Ascending aorta (tissue), 2 donors: ENCODE results near the gene MPRIP. TPM values are rescaled to one million over a fixed set of nuclear protein-coding genes. Genes with fewer than 3 reads are reported as not detected.

Source experiments
- DNase-seq, 2 donors: peaks; one replicate each; pipeline ENCODE4 v3.0.0-alpha.2; 2019; ENCODE audit warnings: low spot score in 2 of 2
- H3K27ac ChIP-seq, 2 donors: fragments of 200-600 bp; sonication (generic); one replicate each; pipeline ENCODE4 v1.5.1; 2016 to 2017; ENCODE audit warnings: mild to moderate bottlenecking in 1 of 2
- H3K27me3 ChIP-seq: fragments of 200-600 bp; sonication (generic); one replicate; pipeline ENCODE4 v1.5.1; 2017
- H3K36me3 ChIP-seq, 2 donors: fragments of 200-600 bp; sonication (generic); one replicate each; pipeline ENCODE4 v1.5.1; 2016
- H3K4me1 ChIP-seq, 2 donors: fragments of 200-600 bp; sonication (generic); one replicate each; pipeline ENCODE4 v1.5.1; 2016 to 2017; ENCODE audit warnings: mild to moderate bottlenecking in 1 of 2
- H3K4me3 ChIP-seq, 2 donors: fragments of 200-600 bp; sonication (generic); one replicate each; pipeline ENCODE4 v1.5.1; 2016 to 2017; ENCODE audit warnings: mild to moderate bottlenecking in 1 of 2
- H3K9me3 ChIP-seq, 2 donors: fragments of 200-600 bp; sonication (generic); one replicate each; pipeline ENCODE4 v1.5.1; 2016
- CTCF ChIP-seq, 3 experiments: fragments of 200-600 bp in 2 of 3; fragments of 450-650 bp in 1 of 3; sonication (generic) in 2 of 3; IDR thresholded peaks; one replicate each; pipeline ENCODE4 v1.5.1; 2016 to 2019; ENCODE audit warnings: antibody characterized with exemption in 3 of 3, mild to moderate bottlenecking in 1 of 3, moderate library complexity in 1 of 3
- intact Hi-C: fragments of 100-400 bp; cut with DNase I; formaldehyde crosslinking; loops from one replicate; pipeline ENCODE4 v1.15.1; 2023
- total RNA-seq: library from RNA; depleted of rRNA; stranded (reverse); fragments of >200 nt; gene quantifications from one replicate; pipeline ENCODE4 v1.1.0, GENCODE V29; 2016

MPRIP gene
- total RNA-seq, 1 donor from 2014 or later = 246 TPM

DNA sequence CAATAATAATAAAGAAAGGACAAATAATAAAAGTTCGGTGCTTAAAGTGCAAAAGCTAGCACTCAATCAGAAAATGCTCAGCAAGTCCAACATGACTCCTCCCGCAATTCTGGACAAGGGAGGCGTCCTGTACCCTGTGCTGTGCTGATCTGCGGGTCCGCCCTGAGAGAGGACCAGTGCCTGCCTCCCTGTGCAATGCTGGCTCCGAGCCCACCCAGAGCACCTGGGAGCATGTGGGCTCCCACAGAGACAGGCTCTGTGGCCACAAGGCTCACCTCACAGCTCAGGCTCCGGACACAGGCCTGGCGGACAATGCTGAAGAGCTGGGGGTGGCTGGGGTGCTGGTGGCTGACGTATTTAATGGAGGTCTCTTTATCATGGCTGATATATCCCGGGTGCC, 183.6 kb downstream of the MPRIP start:
- H3K36me3 ChIP-seq = peaks cover 96 to 100% of the 10 kb centered on the region in 2 donors
- H3K27me3 ChIP-seq = no peaks in the 10 kb centered on the region
- no peak for DNase-seq
- no peaks in the 10 kb centered on the region for H3K9me3 ChIP-seq
- H3K4me1 ChIP-seq = no peaks in the 10 kb centered on the region
- no peak for TF ChIP-seq CTCF (IDR thresholded peaks at IDR 0.05)
- intact Hi-C loops = no loop called here
- H3K27ac ChIP-seq = no peak overlapping the region
- H3K4me3 ChIP-seq = no peak overlapping the region

GRCh38 chr17:17226451-17227265, 184.4 kb downstream of the MPRIP start:
- no peak for DNase-seq
- H3K27ac ChIP-seq = no peak overlapping the region
- H3K4me3 ChIP-seq = no peak overlapping the region
- intact Hi-C loops = no loop called here
- TF ChIP-seq CTCF (IDR thresholded peaks at IDR 0.05) = no peak
- no peaks in the 10 kb centered on the region for H3K9me3 ChIP-seq
- no peaks in the 10 kb centered on the region for H3K4me1 ChIP-seq
- no peaks in the 10 kb centered on the region for H3K27me3 ChIP-seq
- peaks cover 95 to 100% of the 10 kb centered on the region in 2 donors for H3K36me3 ChIP-seq

DNA sequence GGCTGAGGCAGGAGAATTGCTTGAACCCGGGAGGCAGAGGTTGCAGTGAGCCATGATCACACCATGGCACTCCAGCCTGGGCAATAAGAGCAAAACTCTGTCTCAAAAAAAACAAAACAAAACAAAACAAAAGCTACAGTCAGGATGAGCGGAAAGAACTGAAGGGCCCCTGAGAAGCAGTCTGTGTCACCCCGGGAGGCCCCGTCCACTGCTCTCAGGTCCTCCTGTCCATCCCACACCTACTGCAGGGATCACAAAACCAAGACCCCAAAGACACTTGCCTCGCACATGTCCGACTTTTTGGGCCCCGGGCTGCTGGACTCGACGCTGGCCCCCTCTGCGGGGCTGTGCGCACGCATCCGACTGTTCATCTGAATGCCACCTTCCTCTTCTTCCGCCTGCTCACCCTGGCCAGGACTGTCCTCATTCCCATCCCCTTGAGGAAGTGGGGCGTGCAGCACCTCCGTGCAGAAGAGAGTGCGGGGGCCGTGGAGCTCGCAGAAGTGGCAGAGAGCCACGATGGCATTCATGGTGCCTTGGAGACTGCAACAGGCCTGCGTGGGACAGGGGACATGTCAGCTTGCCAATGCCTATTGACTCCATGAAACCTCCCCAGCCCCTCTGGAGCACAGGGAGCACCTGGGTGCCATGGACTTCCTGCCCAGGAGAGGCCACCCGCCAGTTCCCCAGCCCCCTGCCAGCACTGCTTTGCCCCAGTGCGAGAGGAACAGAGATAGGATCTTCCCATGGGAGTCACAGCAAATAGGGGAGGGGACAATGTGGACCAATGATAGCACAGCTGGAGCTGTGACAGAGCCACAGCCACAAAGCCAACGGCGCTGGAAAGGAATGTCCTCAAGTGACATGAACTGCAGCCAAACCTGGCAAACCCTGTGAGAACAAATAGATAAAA, 185.6 kb downstream of the MPRIP start:
- intact Hi-C loops = no loop called here
- DNase-seq = no peak
- H3K36me3 ChIP-seq = peaks cover 93 to 99% of the 10 kb centered on the region in 2 donors
- H3K27ac ChIP-seq = peak overlapping the region in 1 of 2 donors; percentile 13
- no peaks in the 10 kb centered on the region for H3K4me1 ChIP-seq
- no peaks in the 10 kb centered on the region for H3K27me3 ChIP-seq
- no peak overlapping the region for H3K4me3 ChIP-seq
- H3K9me3 ChIP-seq = no peaks in the 10 kb centered on the region
- no peak for TF ChIP-seq CTCF (IDR thresholded peaks at IDR 0.05)

DNA sequence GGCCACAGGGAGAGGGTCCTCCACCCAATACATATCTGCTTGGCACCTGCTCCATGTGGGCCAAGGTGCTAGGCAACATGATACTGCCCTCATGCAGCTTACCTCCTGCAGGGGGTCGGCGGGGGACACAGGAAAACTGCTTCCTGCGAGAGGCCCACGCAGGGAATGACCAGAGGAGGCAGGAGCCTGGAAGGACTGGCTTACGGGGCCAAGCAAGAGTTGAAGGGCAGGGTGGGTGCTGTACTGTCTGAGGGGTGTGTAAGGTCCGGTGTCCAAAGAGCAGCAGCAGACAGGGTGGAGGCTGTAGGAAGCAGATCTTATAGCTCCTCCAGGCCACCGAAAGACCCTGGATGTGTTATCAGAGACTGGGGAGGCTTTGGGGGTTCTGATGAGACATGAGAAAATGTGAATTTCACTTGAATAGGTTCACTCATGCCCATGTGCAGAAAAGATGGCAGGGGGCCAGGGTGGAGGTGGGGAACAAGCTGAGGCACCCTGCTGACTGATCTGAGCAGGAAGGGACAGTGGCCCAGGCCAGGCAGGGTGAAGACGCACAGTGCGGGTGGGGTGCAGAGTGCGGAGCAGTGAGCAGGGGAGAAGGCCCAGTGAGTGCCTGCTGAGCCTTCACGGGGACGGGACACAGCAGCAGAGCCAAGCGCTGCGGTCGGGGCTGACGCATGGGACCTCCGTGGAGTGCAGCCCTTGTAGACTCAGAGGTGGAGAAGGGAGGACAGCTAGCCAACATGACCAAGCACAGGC, 186.4 kb downstream of the MPRIP start:
- intact Hi-C loops = no loop called here
- no peak for DNase-seq
- Histone ChIP-seq H3K9me3 (no peaks in the 10 kb centered on the region), H3K4me1 (no peaks in the 10 kb centered on the region), H3K27me3 (no peaks in the 10 kb centered on the region), H3K4me3 (no peak overlapping the region), H3K27ac (peak overlapping the region in 1 of 2 donors; percentile 13), H3K36me3 (peaks cover 85 to 91% of the 10 kb centered on the region in 2 donors)
- TF ChIP-seq CTCF (IDR thresholded peaks at IDR 0.05) = no peak
